HepG2 (cell line): Measurements from ENCODE around the gene TMUB1. TPM values are rescaled to one million over a fixed set of nuclear protein-coding genes. Genes with fewer than 3 reads are reported as not detected.

Experiments
- ATAC-seq: fragments of 200-7000 bp; cut with Tn5 transposase; 3 replicates; pipeline ENCODE4 v1.9.1; 2020; ENCODE audit warnings: mild to moderate bottlenecking, moderate library complexity
- BruUV-seq: library from RNA; stranded (reverse); fragments of 400-500 nt; replicated peaks from 2 replicates; lab custom pipeline; 2021; lab: Mats Ljungman, UMichigan
- CTCF ChIA-PET: fragments of 300-600 bp; formaldehyde crosslinking; extraction: SDS; loops from one replicate; lab custom pipeline; 2021; ENCODE audit warnings: low total read pairs, inconsistent platforms, low intra/inter-chr PET ratio; lab: Yijun Ruan, JAX
- POLR2A ChIA-PET: fragments of 350-600 bp; sonication (Branson Sonifier 250); formaldehyde crosslinking; loops from one replicate; lab custom pipeline; 2020; ENCODE audit warnings: antibody characterized with exemption, inconsistent platforms; lab: Yijun Ruan, JAX
- DNase-seq: peaks from one replicate; pipeline ENCODE4 v3.0.0-alpha.2; 2015; ENCODE audit warnings: low spot score
- FAIRE-seq: peaks from 3 replicates; lab custom pipeline; 2011; peaks lifted over from hg19 to GRCh38; lab: Jason Lieb, UNC
- H2AFZ ChIP-seq: one replicate; pipeline ENCODE4 v1.6.1; 2011; ENCODE audit warnings: low read length, inconsistent platforms
- H3K27ac ChIP-seq: fragments of 300-600 bp; 3 replicates; pipeline ENCODE4 v1.8.0; 2011; ENCODE audit warnings: mixed run types, mild to moderate bottlenecking, mixed read lengths, low read length, inconsistent platforms; ENCODE audit not compliant: insufficient read depth; ENCODE audit errors: extremely low read length
- H3K27me3 ChIP-seq, 2 experiments: fragments of 200-600 bp in 1 of 2; 2 replicates in 1 of 2; 3 replicates in 1 of 2; pipeline versions ENCODE4 v1.6.0 to v1.8.0; 2011; ENCODE audit warnings: low read length in 2 of 2, mild to moderate bottlenecking in 2 of 2, moderate library complexity in 2 of 2, inconsistent platforms in 1 of 2; ENCODE audit not compliant: insufficient read depth in 2 of 2, control insufficient read depth in 1 of 2
- H3K36me3 ChIP-seq, 2 experiments: fragments of 200-600 bp in 1 of 2; replicated peaks in 1 of 2; 2 replicates in 1 of 2; 3 replicates in 1 of 2; pipeline versions ENCODE4 v1.5.1 to v1.8.0; 2011; ENCODE audit warnings: low read length in 2 of 2, inconsistent platforms in 1 of 2; ENCODE audit not compliant: insufficient read depth in 2 of 2, control insufficient read depth in 1 of 2
- H3K4me1 ChIP-seq: 2 replicates; pipeline ENCODE4 v1.5.1; 2012; ENCODE audit warnings: low read length, inconsistent platforms; ENCODE audit not compliant: insufficient read depth
- H3K4me2 ChIP-seq: 2 replicates; pipeline ENCODE4 v1.6.0; 2011; ENCODE audit warnings: low read depth, low read length, inconsistent platforms
- H3K4me3 ChIP-seq, 3 experiments: fragments of 200-600 bp in 1 of 3; sonication (generic), shearing (Covaris generic) in 1 of 3; replicated peaks in 1 of 3; 2 replicates each; pipeline ENCODE4 v1.5.1; 2011 to 2016; ENCODE audit warnings: low read length in 3 of 3, inconsistent platforms in 2 of 3, low read depth in 2 of 3, mild to moderate bottlenecking in 2 of 3, control low read depth in 1 of 3, mixed read lengths in 1 of 3; ENCODE audit not compliant: insufficient read depth in 1 of 3
- H3K79me2 ChIP-seq: one replicate; pipeline ENCODE4 v1.6.1; 2011; ENCODE audit warnings: low read length, inconsistent platforms; ENCODE audit not compliant: insufficient read depth
- H3K9ac ChIP-seq: 2 replicates; pipeline ENCODE4 v1.6.0; 2011; ENCODE audit warnings: mild to moderate bottlenecking, low read depth, low read length, inconsistent platforms; ENCODE audit not compliant: insufficient read depth
- H3K9me3 ChIP-seq: 2 replicates; pipeline ENCODE4 v1.5.1; 2012; ENCODE audit warnings: mild to moderate bottlenecking, low read length
- H4K20me1 ChIP-seq: 2 replicates; pipeline ENCODE4 v1.6.0; 2011; ENCODE audit warnings: inconsistent platforms, mild to moderate bottlenecking, low read length, moderate library complexity; ENCODE audit not compliant: insufficient read depth
- AGO1 ChIP-seq: fragments of 200-400 bp; formaldehyde crosslinking; IDR thresholded peaks from 2 replicates; pipeline ENCODE4 v1.6.1; 2017; ENCODE audit warnings: mild to moderate bottlenecking, low read depth, low read length, moderate library complexity; ENCODE audit not compliant: poor library complexity, severe bottlenecking
- HNRNPLL ChIP-seq: fragments of 200-400 bp; formaldehyde crosslinking; IDR thresholded peaks from 2 replicates; pipeline ENCODE4 v1.6.1; 2017; ENCODE audit warnings: mild to moderate bottlenecking, low read depth, low read length; ENCODE audit not compliant: poor library complexity, severe bottlenecking
- POLR2AphosphoS5 ChIP-seq: IDR thresholded peaks from 2 replicates; pipeline ENCODE4 v1.6.1; 2012; ENCODE audit warnings: low read depth, low read length
- RBAK ChIP-seq: sonication (generic); formaldehyde crosslinking; IDR thresholded peaks from 2 replicates; pipeline ENCODE4 v1.5.1; 2020; ENCODE audit warnings: mild to moderate bottlenecking, missing genetic modification reagents
- SOX5 ChIP-seq: IDR thresholded peaks from 2 replicates; pipeline ENCODE4 v1.6.1; 2016; ENCODE audit warnings: borderline replicate concordance
- SRSF1 ChIP-seq: fragments of 200-400 bp; formaldehyde crosslinking; optimal IDR thresholded peaks from 2 replicates; pipeline ENCODE3; 2017; ENCODE audit warnings: mild to moderate bottlenecking, low read depth, low read length, moderate library complexity
- ZBTB38 ChIP-seq: sonication (generic); formaldehyde crosslinking; IDR thresholded peaks from 2 replicates; pipeline ENCODE4 v1.5.1; 2020; ENCODE audit warnings: mild to moderate bottlenecking, missing genetic modification reagents
- ZNF274 ChIP-seq: sonication (generic); formaldehyde crosslinking; IDR thresholded peaks from 2 replicates; pipeline ENCODE4 v1.5.1; 2020; ENCODE audit warnings: mild to moderate bottlenecking, missing genetic modification reagents
- ZNF598 ChIP-seq: sonication (generic); formaldehyde crosslinking; IDR thresholded peaks from 2 replicates; pipeline ENCODE4 v1.5.1; 2020; ENCODE audit warnings: mild to moderate bottlenecking, missing genetic modification reagents, borderline replicate concordance
- ZNF768 ChIP-seq: sonication (generic); formaldehyde crosslinking; IDR thresholded peaks from 2 replicates; pipeline ENCODE4 v1.4.0; 2020; ENCODE audit warnings: missing genetic modification reagents
- ZNF788 ChIP-seq: sonication (generic); formaldehyde crosslinking; IDR thresholded peaks from 2 replicates; pipeline ENCODE4 v1.5.0; 2020; ENCODE audit warnings: mild to moderate bottlenecking, missing genetic modification reagents, borderline replicate concordance
- WGBS: methylation state at CpG from one replicate; pipeline ENCODE4 v1.1.6; 2017; ENCODE audit warnings: low lambda C conversion rate; 5-methylcytosine and 5-hydroxymethylcytosine counted together
- in situ Hi-C: cut with HindIII; loops from 2 replicates; pipeline ENCODE4 v1.10.0; 2017; ENCODE audit warnings: low pct_unique_long_range_greater_than_20kb; ENCODE audit not compliant: extremely low pct_ligation_motif_present
- intact Hi-C: fragments of 100-400 bp; cut with micrococcal nuclease; formaldehyde crosslinking; loops from one replicate; pipeline ENCODE4 v1.10.0; 2022; ENCODE audit not compliant: unreplicated experiment
- polyA plus RNA-seq, 8 experiments: library from polyadenylated mRNA; depleted of rRNA in 3 of 8; stranded (reverse) in 7 of 8; unstranded in 1 of 8; fragments of >200 nt; fragmentation: Illumina TruSeq in 4 of 8; extraction: Trizol in 4 of 8; gene quantifications; 2 replicates each; pipeline versions ENCODE4 v1.2.1 to v1.2.3, GENCODE V29; 2011 to 2016; ENCODE audit warnings: low read depth in 4 of 8, missing spikeins in 1 of 8, mixed read lengths in 1 of 8; ENCODE audit not compliant: insufficient read depth in 1 of 8
- total RNA-seq, 5 experiments: library from RNA; depleted of rRNA; stranded (reverse); fragments of >200 nt; fragmentation: Illumina TruSeq; extraction: Trizol; gene quantifications; 2 replicates each; pipeline ENCODE4 v1.2.3, GENCODE V29; 2016; ENCODE audit warnings: low read depth in 1 of 5
- TF ChIP-seq, protein P1 (sequence below), 2 experiments: sonication (generic) in 1 of 2; formaldehyde crosslinking in 1 of 2; IDR thresholded peaks; 2 replicates each; pipeline versions ENCODE4 v1.4.0 to v1.6.1; 2016 to 2020; ENCODE audit warnings: borderline replicate concordance in 1 of 2, low read depth in 1 of 2, mild to moderate bottlenecking in 1 of 2, missing genetic modification reagents in 1 of 2
- TF ChIP-seq, protein P2 (sequence below): sonication (generic); formaldehyde crosslinking; IDR thresholded peaks from 2 replicates; pipeline ENCODE4 v1.8.1; 2023; ENCODE audit warnings: missing genetic modification reagents, mild to moderate bottlenecking, borderline replicate concordance
- TF ChIP-seq, protein P3 (sequence below): IDR thresholded peaks from 2 replicates; pipeline ENCODE4 v1.6.1; 2016

TMUB1 gene
- total and polyA plus RNA-seq, 2 of the 13 experiments (the other 11 are each of a cell fraction or from before 2014, with no cell fraction given) = 44.8 to 51.6 TPM

DNA sequence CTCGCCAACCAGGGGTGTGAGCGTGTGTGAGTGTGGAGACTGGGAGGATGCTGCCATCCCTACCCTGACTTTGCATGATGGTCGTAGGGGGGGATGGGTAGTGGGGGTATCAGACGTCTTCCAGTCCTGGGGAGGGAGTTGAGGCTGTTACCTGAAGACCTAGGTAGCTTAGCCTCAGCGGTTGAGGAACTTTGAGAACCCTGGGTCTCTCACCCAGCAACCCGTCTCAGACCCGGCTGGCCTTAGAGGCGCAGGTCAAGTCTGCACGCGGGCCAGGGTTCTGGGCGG lies 21.2 kb downstream of the TMUB1 start (continued):
- TF ChIP-seq ZNF788 (CRISPR knock-in tag) (0 out of 2 replicates have a peak, but pooled peaks have one; percentile 7), RBAK (no peak), SOX5 (CRISPR knock-in tag) (no peak)

DNA sequence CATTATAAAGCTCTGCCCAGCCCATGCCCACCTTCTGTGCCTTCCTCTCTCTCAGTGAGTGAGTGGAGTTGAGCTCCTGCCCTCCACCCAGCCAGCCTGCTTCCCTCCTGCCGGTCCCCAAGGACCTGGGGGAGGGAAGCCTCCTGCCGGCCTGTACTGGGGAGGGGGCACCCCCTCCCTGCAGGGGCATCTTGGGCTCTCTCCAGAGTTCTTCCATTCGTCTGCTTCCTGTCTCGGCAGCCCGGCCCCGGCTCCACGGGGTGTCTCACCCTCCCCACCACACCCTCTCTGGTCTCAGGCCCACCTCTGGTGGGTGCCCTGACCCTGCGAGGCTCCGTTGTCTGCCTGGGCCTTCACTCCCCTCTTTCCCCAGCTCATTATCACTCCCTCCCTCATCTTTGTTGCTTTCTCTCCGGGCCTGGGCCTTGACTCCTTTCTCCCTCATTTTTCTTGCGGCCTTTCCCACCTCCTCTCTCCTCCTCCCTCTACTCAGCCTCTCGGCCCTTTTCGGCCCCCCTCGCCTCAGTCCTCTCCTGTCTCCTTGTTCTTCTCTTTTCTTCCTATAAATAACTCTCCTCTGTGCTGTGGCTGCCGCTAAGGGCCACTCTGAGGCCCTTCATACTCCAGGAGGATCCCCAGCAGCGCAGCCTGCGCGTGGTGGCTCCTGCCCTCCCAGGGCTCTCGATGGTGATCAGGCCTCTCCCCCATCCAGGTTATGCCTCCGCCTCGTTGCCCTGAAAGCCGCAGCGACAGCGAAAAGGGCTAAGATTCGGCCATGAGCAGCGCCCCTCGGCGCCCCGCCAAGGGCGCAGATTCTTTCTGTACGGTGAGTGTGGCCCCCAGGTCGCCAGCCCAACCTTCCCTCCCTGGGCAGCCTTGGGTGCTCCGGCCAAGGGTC lies 21.8 kb downstream of the TMUB1 start:
- H3K9me3 ChIP-seq = no peaks in the 10 kb centered on the region
- 54% methylated on average over 31 of the region's 33 CpGs for WGBS
- peaks cover 54% of the 10 kb centered on the region for H3K4me1 ChIP-seq
- peak overlapping the region; percentile 86 for H3K27ac ChIP-seq
- peaks cover 4% of the 10 kb centered on the region; the same call in 1 of the 2 replicates for H4K20me1 ChIP-seq
- no TSS peak for BruUV-seq
- no peak for FAIRE-seq
- H3K36me3 ChIP-seq = peaks cover 3 to 22% of the 10 kb centered on the region in 2 experiments; a peak in 4 of 5 replicates
- CTCF ChIA-PET = no interaction called here
- H3K79me2 ChIP-seq = peaks cover 16% of the 10 kb centered on the region
- no peak overlapping the region for H2AFZ ChIP-seq
- no peak for DNase-seq
- peak overlapping the region; percentile 98 for H3K4me2 ChIP-seq
- in situ Hi-C loops (no loop called here), intact Hi-C loops (loop anchor here (1.0 kb wide), 1 partner anchor 19 kb away; the partner anchor contains the start of gene FASTK)
- no peaks in the 10 kb centered on the region; a peak in 1 of 5 replicates for H3K27me3 ChIP-seq
- POLR2A ChIA-PET = interaction anchor here (0.7 to 4.4 kb wide), 15 partner anchors 11 to 166 kb away, joined by 3 to 144 read pairs (median 8); partner anchors contain the start of genes ABCB8, ABCF2, AGAP3 and FASTK
- H3K4me3 ChIP-seq = peak overlapping the region; percentile 69 to 92 (median 90)
- ATAC-seq = no peak
- H3K9ac ChIP-seq = peak overlapping the region; percentile 47
- TF ChIP-seq ZNF768 (CRISPR knock-in tag) = peak; percentile 72; the same call in 1 of the 2 replicates
- no peak for TF ChIP-seq HNRNPLL
- TF ChIP-seq, protein P1, sequence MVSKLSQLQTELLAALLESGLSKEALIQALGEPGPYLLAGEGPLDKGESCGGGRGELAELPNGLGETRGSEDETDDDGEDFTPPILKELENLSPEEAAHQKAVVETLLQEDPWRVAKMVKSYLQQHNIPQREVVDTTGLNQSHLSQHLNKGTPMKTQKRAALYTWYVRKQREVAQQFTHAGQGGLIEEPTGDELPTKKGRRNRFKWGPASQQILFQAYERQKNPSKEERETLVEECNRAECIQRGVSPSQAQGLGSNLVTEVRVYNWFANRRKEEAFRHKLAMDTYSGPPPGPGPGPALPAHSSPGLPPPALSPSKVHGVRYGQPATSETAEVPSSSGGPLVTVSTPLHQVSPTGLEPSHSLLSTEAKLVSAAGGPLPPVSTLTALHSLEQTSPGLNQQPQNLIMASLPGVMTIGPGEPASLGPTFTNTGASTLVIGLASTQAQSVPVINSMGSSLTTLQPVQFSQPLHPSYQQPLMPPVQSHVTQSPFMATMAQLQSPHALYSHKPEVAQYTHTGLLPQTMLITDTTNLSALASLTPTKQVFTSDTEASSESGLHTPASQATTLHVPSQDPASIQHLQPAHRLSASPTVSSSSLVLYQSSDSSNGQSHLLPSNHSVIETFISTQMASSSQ (IDR thresholded peaks at IDR 0.05; ENCODE audit: low read depth) = no peak
- TF ChIP-seq, protein P1 (CRISPR knock-in tag; IDR thresholded peaks at IDR 0.05; ENCODE audit: borderline replicate concordance) = no peak
- TF ChIP-seq, protein P2, sequence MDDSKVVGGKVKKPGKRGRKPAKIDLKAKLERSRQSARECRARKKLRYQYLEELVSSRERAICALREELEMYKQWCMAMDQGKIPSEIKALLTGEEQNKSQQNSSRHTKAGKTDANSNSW = 0 out of 2 replicates have a peak, but pooled peaks have one; percentile 22
- TF ChIP-seq, protein P3, sequence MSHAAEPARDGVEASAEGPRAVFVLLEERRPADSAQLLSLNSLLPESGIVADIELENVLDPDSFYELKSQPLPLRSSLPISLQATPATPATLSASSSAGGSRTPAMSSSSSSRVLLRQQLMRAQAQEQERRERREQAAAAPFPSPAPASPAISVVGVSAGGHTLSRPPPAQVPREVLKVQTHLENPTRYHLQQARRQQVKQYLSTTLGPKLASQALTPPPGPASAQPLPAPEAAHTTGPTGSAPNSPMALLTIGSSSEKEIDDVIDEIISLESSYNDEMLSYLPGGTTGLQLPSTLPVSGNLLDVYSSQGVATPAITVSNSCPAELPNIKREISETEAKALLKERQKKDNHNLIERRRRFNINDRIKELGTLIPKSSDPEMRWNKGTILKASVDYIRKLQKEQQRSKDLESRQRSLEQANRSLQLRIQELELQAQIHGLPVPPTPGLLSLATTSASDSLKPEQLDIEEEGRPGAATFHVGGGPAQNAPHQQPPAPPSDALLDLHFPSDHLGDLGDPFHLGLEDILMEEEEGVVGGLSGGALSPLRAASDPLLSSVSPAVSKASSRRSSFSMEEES (CRISPR knock-in tag) = no peak
- peak; percentile 13 for TF ChIP-seq SRSF1
- TF ChIP-seq ZNF598 (CRISPR knock-in tag) = no peak
- peak; percentile 0 for TF ChIP-seq AGO1
- no peak for TF ChIP-seq POLR2AphosphoS5
- 0 out of 2 replicates have a peak, but pooled peaks have one; percentile 7 for TF ChIP-seq ZBTB38 (CRISPR knock-in tag)
- TF ChIP-seq ZNF274 = 0 out of 2 replicates have a peak, but pooled peaks have one; percentile 15
- TF ChIP-seq ZNF788 (CRISPR knock-in tag) = 0 out of 2 replicates have a peak, but pooled peaks have one; percentile 4
